OCI-LY1 (cell line): Measurements from ENCODE around the gene CLPTM1L.

Source experiments
- EZH2 ChIP-seq: fragments of 200-600 bp; sonication (generic), shearing (Covaris generic); IDR thresholded peaks from 2 replicates; pipeline ENCODE4 v1.8.0; 2017; ENCODE audit warnings: borderline replicate concordance, mixed run types, mild to moderate bottlenecking, antibody characterized with exemption, low read length, moderate library complexity, mixed read lengths
- TF ChIP-seq, protein P1 (sequence below): fragments of 200-600 bp; sonication (generic), shearing (Covaris generic); IDR thresholded peaks from 2 replicates; pipeline ENCODE4 v1.5.1; 2017; ENCODE audit warnings: mild to moderate bottlenecking, antibody characterized with exemption, low read length, moderate library complexity, mixed read lengths

DNA sequence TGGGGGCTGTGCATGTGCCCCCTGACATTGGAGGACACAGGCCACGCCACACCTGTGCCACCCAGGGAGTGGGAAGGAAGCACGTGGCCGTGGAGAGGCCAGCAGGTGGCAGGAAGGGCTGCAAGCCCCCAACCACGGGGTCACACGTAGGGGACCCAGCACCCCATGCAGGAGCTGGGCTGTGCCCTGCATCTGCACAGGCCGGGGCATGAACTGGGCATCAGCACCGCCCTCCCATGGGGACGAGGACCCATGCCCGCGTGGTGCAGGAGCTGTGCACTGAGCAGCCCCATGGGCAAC lies 13.8 kb upstream of the CLPTM1L start:
- TF ChIP-seq, protein P1, sequence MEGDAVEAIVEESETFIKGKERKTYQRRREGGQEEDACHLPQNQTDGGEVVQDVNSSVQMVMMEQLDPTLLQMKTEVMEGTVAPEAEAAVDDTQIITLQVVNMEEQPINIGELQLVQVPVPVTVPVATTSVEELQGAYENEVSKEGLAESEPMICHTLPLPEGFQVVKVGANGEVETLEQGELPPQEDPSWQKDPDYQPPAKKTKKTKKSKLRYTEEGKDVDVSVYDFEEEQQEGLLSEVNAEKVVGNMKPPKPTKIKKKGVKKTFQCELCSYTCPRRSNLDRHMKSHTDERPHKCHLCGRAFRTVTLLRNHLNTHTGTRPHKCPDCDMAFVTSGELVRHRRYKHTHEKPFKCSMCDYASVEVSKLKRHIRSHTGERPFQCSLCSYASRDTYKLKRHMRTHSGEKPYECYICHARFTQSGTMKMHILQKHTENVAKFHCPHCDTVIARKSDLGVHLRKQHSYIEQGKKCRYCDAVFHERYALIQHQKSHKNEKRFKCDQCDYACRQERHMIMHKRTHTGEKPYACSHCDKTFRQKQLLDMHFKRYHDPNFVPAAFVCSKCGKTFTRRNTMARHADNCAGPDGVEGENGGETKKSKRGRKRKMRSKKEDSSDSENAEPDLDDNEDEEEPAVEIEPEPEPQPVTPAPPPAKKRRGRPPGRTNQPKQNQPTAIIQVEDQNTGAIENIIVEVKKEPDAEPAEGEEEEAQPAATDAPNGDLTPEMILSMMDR: no peak
- no peak for TF ChIP-seq EZH2
